HG02623 (cell line): ENCODE data around the gene GAS7.

ENCODE experiments used
- ATAC-seq: cut with Tn5 transposase; IDR thresholded peaks from one replicate; pipeline ENCODE4 v1.9.1; 2021; ENCODE audit warnings: moderate library complexity; ENCODE audit not compliant: unreplicated experiment

Gene GAS7

DNA sequence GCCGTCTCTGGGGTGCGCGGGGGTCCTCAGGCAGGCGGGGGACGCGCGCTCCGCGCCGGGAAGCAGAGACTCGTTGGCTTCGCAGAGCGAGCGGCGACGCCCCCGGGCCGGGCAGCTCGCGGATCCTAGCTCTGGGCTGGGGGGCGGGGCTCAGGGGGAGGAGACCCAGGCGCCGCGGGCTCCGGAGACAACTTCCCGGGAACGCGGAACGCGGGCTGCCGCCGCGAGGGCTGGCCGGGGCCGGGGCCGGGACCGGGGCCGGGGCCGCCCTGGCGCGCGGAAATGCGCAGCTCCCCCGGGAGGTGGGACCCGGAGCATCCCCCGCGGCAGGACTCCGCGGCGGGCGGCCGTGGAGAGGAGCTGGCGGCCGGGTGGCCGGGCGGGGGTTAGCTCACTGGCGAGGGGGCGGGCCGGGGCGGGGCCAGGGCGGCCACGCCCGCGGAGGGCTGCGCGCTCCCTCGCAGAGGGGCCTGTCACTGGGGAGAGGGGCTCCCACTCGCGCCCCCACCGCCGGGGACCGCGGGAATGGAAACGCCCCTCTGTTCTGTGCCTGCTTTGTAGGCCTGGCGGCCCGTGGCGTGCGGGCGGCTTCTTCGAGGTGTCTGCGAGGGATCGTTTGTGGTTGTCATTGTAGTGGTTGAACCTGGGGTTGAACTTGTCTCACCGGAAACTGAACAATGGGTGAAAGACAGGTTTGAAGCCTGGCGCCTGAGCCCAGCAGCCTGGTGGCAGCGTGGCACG lies at the start of gene GAS7:
TSS of gene GAS7 (minus strand) at position 98 of the 741 bp plus-strand sequence.
- peak; percentile 45 for ATAC-seq

DNA sequence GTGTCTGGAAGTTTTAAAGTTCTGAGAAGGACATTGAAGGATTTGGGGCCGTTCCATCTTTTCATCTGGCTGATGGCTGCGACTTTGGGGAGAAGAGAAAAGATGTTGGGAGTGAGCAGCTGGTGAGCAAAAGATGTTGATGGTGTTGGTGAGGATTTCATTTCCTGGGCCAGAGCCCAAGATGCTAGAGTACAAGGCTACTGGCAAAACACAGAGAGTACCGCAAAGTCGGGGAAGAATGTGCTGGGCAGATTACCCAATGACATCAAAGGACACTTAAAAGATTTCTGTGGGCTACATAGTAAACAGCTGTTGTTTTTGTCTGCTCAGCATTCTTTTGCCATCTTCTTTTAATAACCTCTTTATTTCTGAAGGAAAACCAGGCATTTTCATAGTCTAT lies 49.4 kb upstream of the GAS7 start:
- ATAC-seq: no peak

DNA sequence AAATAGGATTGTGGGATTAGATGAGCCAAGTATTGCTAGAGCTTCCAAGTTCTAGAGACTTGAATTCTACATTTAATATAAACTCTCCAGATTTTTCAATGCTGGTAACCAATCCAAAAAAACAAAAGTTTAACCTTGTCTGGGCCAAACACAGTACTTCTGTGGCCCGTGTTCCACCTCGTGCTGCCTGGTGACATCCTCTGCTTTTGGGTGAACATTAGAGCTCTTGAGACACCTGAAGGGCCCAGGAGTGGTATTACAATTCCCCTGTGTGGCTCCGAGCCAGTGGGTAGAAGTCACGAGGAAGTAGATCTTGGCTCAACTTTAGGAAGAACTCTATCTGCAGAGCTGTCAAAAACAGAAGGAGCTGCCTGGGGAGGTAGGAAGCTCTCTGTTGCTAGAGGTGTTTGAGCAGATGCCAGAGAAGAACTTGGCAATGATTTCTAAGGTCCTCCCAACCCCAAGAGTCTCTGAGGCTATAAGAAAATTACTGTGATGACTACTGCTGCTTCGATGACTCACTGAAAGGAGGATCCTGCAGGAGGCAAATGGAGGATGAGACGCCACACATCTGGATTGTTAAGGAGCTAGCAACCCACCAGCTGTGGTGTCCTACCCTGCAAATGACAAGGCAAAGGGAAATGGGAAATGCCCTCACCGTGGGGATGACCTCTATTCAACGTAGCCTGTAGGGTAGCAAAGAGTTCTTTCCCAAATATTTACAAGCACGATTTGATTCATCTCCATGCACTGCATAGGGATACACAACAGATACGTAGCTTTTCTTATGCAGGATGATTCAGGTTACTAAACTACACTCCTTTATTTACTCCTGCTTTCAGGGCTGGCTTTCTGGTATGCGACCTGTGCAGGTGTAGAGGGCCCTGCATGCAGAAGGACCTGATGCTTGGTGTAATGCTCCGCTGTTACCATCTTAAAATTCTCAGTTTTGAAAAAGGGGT lies 45.8 kb upstream of the GAS7 start:
- no peak for ATAC-seq

DNA sequence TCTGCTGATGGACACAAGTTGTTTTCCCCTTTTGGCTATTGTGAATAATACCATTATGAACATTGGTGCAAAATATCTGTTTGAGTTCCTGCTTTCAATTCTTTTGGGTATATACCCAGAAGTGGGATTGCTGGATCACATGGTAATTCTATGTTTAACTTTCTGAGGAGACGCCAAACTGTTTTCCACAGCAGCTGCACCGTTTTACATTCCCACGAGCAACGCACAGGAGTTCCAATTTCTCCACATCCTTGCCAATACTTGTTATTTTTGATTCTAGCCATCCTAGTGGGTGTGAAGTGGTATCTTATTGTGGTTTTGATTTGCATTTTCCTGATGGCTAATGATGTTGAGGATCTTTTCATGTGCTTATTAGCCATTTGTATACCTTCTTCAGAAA lies 43.4 kb upstream of the GAS7 start:
- ATAC-seq: no peak

DNA sequence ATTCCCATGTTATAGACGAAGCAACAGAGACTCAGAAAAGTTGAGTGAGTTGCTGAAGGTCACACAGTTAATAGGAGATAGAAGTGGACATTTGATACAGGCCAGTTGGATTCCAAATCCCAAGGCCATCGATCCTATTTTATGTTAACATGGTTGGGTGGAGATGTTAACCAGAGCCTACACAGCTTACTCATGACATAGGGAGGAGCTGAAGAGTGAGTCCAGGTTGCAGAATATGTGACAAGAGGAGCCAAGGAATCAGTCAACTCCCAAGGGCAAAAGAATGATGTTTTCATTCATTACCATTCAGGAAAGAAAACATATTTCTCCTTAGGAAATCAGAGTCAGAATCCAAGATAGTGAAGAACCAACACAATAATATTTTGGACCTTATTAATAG lies 40.3 kb upstream of the GAS7 start:
- ATAC-seq: no peak

DNA sequence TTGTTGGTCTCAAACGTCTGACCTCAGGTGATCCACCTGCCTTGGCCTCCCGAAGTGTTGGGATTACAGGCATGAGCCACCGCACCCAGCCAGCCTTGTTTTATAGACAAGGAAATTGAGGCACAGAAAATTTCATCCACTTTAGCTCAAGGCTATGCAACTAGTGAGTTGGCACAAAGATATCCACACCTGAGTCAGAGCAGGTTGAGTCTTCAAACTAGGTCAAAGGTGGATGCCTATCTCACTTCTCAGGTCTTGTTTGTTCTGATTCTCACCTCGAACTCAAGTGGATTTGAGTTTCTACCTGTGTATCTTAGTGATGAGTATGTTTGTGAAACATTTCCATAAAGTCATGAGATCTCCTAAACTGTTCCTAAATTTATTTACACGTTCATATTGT lies 35.6 kb upstream of the GAS7 start:
- no peak for ATAC-seq

DNA sequence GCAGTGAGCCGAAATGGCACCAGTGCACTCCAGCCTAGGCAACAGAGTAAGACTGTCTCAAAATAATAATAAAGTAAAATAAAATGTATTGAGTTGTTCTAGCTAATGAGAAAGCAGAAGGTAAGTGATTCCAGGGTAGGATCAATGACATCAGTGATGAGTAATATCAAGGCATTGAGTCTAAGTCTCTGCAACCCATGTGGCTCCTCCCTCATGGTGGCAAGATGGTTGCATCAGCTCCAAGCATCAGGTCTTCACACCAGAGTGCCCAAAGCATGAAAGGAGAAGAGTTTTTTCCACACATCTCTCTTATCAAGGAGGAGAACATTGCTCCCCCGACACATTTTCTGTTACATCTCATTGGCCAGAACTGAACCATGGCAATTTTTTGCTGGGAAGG lies 34.8 kb upstream of the GAS7 start:
- ATAC-seq: no peak

DNA sequence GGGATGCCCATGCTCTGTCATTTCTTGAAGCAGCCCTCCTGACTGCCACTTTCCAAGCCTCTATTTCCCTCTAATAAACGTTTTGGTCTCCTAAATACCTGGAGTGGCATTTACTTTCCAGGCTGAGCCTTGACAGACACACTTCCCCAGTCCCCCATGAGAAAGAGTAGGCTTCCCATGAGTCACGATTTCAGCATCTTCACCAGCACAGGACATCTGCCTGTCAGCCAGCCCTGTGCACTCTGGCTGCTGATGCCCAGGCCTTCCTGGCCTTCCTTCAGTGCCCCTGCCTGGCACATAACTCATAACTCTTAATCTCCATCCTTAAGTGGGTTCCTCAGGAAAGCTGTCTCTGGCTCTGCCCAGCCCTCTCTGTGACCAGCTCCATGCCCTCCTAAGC lies 30.8 kb upstream of the GAS7 start:
- ATAC-seq: no peak

DNA sequence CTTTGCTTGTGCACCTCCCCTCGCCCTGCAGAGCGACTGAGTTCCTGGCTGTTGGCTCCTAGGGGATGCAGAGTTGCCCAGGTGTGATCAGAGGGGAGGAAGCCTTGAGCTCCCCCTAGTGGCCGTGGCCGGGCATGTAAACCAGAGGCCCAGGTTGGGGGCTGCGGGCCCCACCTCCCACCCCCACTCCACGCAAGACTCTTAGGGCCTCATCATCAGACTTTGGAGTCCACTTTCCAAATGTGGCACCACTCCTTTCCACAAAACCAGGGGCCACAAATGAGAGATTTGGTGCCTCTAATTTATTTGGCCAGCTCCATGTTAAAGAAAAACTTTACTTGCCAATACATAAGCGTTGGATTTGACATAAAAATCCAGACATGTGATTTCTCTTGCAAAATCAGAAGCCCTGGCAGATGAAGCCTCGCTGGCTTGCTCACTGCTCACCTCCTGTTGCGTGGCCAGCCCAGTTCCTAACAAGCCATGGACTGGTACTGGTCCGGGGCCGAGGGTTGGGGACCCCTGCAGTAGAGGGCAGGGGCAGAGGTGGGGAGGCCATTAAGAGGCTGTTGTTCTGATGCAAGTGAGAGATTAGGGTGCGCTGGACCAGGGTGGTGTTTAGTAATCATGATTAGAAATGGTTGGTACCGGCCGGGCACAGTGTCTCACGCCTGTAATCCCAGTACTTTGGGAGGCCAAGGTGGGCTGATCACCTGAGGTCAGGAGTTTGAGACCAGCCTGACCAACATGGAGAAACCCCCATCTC lies 28.7 kb upstream of the GAS7 start:
- no peak for ATAC-seq

DNA sequence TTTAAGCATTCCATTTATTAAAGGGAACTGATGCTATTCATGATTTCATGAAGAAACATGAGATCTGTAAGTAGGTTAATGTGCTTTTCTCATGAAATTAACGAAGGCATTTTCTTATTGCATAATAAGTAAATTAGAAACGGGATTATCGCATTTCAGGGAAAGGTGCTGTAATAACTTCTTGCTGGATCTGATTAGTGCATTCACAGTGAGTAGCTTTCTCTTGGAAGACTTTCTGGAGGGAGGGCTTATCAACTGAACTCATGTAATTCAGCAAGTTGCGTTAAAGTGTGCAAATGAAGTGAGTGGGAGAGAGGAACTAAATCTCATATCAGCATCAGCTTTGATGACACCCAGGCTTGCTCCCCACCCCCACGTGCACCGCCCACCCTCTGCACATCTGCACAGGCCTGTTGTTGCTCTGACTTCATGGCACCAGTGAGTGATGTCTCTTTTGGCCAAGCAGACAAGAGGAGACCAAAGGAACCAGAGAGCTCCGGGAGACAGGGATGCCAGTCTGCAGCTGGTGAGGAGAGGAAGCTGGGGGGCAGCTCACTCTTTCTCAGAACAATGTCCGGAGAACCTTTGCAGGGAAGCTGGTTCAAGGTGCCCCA lies 26.3 kb upstream of the GAS7 start:
- ATAC-seq: no peak

DNA sequence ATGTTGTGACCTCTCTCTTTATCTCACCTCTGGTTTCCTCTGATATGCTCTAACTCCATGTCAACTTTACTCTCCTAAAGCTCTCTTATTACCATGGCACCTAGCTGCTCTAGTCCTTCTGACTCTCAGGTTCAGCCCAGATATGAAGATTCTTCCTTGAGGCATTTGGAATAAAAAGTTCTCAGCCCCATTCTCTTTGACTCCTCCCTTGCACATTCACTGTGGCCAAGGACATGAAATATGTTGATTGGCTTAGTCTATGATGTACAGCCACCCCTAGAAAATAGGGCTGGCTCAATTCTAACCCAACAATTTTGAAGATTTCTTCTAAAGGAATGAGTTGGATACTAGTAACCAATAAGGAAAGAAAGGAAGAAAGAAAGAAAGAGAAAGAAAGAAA lies 20.8 kb upstream of the GAS7 start:
- no peak for ATAC-seq

DNA sequence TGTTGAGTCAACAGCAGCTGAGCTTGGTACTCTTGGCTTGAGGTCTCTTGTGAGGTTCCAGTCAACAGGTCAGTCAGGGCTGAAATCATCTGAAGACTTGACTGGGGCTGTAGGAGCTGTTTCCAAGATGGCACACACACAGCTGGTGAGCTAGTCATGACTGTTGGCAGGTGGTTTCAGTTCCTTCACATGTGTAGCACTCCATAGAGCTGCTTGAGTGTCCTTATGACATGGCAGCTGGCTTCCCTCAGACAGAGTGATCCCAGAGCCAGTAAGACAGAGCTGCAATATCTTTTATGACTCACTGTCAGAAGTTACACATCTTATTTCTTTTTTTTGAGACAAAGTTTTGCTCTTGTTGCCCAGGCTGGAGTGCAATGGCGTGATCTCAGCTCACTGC lies 19.5 kb upstream of the GAS7 start:
- no peak for ATAC-seq

DNA sequence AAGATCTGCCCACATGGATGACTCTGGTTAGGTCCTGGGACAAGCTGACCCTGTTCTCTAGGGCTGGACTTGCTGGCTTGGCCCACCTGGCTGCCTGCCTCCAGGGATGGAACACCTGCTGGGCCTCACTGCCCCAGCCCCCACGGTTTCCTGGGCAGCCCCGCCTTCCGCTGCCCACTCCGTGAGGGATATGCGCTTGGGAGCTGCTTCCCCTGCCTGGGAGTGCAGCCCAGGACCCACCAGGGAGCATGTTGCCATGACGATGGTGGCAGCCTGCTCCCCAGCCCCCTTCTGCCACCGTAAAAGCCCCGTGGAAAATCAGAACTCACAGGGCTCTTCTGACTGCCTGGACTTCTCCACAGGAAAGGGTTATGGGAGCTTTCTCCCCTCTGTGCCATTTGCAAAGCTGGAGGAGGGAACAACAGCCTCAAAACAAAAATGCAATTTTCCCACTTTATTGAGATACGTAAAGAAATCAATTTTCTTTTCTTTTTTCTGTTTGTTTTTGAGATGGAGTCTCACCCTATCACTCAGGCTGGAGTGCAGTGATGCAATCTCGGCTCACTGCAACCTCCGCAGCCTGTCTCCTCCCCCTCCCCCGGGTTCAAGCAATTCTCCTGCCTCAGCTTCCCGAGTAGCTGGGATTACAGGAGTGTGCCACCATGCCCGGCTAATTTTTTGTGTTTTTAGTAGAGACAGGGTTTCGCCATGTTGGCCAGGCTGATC lies 18.0 kb upstream of the GAS7 start:
- no peak for ATAC-seq

DNA sequence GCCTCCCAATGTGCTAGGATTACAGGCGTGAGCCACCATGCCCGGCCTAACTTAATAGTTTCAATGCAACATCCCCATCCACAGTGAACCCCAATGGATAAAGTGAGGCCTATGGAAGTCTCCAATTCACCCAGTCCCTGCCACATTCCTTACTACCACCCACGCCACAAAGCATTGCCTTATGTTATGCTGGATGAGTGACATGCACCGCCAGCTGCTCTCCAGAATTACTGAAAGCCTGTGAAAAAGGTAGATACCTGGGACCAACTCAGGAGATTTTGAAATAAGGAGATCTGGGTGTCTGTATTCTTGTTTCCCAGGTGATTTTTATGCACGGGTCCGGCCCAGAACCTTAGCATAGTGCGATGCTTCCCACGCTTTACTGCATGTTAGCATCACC lies 16.9 kb upstream of the GAS7 start:
- ATAC-seq: no peak

DNA sequence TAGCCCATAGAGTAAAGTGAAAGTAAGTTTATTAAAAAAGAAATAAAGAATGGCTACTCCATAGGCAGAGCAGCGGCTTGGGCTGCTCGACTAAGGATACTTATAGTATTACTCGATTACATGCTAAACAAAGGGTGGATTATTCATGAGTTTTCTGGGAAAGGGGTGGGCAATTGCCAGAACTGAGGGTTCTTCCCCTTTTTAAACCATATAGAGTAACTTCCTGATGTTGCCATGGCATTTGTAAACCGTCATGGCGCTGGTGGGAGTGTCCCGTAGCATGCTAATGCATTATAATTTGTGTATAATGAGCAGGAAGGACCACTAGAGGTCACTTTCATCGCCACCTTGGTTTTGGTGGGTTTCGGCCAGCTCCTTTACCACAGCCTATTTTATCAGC lies 13.3 kb upstream of the GAS7 start:
- no peak for ATAC-seq

DNA sequence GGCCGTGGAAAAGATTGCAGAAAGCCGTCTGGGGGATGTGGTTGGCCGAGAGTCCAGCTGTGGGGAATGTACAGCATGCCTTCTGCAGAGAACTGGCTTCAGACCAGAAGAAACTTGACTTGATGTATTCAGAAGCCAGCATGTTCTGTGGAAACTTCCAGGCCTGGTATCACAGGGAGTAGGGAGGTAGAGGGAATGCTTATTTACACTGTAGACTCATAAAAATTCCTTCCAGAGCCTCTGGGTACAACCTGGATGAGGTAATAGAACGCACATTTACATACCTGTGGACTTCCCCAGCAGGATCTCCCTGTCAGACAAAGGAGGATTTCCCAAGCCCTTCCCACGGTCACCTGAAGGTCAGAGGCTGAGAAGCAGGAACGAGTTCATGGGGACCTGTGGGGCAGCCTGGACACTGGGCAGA lies 11.8 kb upstream of the GAS7 start:
- ATAC-seq: no peak

DNA sequence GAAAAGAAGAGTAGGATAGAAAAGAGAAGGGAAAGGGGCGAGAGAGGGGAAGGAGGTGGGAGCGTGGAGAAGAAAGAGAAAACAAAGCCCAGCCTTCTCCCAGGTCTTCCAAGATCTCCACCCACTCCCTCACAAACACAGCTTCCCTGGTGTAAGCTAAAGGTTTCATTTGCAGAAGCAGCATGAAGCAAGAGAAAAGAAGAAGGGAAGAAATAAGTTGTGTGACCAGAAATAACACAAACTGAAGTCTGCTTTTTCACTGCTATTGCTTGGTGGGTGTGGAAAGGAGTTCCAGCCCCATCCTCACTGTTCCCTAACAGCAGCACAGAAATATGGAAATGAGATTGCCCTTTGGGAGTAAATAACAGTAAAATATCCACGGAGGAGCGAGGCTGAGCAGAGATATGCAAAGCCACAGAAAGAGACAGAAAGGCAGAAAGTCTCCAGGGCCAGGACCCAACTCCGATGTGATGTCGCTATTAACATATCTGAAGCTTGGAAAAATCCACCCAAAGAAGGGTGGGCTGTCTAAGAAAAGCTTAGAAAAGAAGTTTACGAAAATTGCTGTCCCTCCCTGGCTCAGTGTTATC lies 10.3 kb upstream of the GAS7 start:
- no peak for ATAC-seq

DNA sequence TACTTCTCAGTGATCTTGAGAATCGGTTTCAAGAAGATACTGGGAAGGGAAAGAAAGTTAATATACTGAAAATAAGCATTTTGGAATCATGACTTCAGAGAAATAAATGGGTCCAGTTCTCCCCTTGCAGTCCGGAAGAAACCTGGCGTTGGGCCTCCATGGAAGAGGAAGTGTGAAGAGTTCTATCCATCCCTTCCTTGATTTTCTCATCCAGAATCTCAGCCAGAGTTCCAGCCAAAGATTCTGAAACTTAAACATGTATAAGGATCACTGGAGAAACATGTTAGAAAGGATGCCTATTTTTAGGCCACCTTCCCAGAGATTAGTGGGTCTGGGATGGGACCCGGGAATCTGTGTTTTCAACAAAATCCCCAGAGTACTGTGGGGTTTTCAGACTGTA lies 8.7 kb upstream of the GAS7 start:
- no peak for ATAC-seq

DNA sequence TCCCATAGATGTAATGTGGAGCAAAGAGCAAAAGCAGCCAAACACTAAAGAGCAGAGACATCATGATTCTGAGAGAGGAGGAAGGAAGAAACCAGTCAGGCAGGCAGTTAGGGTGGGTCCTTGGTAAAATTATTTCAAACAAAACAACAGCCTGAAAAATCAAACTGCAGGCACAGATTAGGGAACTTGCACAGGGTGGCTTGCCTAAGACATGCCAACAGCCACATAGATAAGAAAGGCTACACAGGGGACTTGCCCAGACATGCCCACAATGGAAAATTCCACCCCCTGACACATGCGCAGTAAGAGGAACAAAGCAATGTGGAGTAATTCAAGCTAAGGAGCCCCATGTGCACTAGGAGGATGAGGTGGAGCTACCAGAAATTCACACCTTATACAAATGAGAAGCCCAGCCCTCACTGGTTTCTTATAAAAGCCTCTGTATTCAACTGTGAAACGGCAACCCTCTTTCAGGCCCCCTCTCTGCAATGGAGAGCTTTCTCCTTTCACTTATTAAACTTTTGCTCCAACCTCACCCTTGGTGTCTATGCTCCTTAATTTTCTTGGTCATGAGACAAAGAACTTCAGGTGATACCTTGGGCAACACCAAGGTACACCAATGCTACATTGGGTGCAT lies 7.3 kb upstream of the GAS7 start:
- ATAC-seq: no peak

DNA sequence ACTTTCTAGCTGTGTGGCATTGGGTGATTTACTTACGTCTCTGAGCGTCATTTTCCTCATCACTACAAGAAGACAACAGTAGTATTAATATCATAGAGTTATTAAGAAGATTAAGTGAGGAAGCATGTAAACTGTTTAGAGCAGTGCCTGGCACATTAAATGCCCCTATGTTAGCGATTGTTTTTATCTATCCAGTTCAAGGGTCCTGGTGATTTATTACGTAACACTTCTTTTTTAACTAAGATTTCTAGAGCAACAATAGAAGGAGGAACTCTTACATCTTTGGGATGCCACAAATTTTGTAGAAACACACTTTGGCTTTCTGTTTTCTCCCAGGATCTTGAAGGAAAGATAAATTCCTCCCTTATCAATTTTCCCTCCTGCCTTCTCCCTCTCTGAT lies 3.3 kb upstream of the GAS7 start:
- ATAC-seq: no peak
